ENCODE results near the gene G3BP2. TPM values are rescaled to one million over a fixed set of nuclear protein-coding genes. Genes with fewer than 3 reads are reported as not detected.

G3BP2 gene
- total and polyA plus RNA-seq, 2 of the 13 experiments (the other 11 are each of a cell fraction or from before 2014, with no cell fraction given): 51.7 to 179 TPM

- TF ChIP-seq, protein P1, sequence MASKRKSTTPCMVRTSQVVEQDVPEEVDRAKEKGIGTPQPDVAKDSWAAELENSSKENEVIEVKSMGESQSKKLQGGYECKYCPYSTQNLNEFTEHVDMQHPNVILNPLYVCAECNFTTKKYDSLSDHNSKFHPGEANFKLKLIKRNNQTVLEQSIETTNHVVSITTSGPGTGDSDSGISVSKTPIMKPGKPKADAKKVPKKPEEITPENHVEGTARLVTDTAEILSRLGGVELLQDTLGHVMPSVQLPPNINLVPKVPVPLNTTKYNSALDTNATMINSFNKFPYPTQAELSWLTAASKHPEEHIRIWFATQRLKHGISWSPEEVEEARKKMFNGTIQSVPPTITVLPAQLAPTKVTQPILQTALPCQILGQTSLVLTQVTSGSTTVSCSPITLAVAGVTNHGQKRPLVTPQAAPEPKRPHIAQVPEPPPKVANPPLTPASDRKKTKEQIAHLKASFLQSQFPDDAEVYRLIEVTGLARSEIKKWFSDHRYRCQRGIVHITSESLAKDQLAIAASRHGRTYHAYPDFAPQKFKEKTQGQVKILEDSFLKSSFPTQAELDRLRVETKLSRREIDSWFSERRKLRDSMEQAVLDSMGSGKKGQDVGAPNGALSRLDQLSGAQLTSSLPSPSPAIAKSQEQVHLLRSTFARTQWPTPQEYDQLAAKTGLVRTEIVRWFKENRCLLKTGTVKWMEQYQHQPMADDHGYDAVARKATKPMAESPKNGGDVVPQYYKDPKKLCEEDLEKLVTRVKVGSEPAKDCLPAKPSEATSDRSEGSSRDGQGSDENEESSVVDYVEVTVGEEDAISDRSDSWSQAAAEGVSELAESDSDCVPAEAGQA (IDR thresholded peaks at IDR 0.05; ENCODE audit: low read depth): no peak
- TF ChIP-seq, protein P1 (CRISPR knock-in tag; IDR thresholded peaks at IDR 0.05; ENCODE audit: borderline replicate concordance): no peak
- TF ChIP-seq SOX13 (IDR thresholded peaks at IDR 0.05) (no peak), SOX13 (CRISPR knock-in tag; conservative IDR thresholded peaks at IDR 0.05 in 1 of 2, IDR thresholded peaks at IDR 0.05 in 1 of 2) (no peak), NFE2 (CRISPR knock-in tag; IDR thresholded peaks at IDR 0.05) (no peak), ZNF646 (CRISPR knock-in tag; IDR thresholded peaks at IDR 0.05) (no peak), ZNF225 (CRISPR knock-in tag; IDR thresholded peaks at IDR 0.05) (no peak)
- TF ChIP-seq, protein P2, sequence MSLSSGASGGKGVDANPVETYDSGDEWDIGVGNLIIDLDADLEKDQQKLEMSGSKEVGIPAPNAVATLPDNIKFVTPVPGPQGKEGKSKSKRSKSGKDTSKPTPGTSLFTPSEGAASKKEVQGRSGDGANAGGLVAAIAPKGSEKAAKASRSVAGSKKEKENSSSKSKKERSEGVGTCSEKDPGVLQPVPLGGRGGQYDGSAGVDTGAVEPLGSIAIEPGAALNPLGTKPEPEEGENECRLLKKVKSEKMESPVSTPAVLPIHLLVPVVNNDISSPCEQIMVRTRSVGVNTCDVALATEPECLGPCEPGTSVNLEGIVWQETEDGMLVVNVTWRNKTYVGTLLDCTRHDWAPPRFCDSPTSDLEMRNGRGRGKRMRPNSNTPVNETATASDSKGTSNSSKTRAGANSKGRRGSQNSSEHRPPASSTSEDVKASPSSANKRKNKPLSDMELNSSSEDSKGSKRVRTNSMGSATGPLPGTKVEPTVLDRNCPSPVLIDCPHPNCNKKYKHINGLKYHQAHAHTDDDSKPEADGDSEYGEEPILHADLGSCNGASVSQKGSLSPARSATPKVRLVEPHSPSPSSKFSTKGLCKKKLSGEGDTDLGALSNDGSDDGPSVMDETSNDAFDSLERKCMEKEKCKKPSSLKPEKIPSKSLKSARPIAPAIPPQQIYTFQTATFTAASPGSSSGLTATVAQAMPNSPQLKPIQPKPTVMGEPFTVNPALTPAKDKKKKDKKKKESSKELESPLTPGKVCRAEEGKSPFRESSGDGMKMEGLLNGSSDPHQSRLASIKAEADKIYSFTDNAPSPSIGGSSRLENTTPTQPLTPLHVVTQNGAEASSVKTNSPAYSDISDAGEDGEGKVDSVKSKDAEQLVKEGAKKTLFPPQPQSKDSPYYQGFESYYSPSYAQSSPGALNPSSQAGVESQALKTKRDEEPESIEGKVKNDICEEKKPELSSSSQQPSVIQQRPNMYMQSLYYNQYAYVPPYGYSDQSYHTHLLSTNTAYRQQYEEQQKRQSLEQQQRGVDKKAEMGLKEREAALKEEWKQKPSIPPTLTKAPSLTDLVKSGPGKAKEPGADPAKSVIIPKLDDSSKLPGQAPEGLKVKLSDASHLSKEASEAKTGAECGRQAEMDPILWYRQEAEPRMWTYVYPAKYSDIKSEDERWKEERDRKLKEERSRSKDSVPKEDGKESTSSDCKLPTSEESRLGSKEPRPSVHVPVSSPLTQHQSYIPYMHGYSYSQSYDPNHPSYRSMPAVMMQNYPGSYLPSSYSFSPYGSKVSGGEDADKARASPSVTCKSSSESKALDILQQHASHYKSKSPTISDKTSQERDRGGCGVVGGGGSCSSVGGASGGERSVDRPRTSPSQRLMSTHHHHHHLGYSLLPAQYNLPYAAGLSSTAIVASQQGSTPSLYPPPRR (CRISPR knock-in tag; IDR thresholded peaks at IDR 0.05; ENCODE audit: borderline replicate concordance): no peak
Observed at GRCh38 chr4:75634951-75635350, 38.3 kb downstream of the G3BP2 start (continued).

Measured in HepG2 (cell line).